WTC11 (cell line): ENCODE results near the gene SIM2. TPM values are rescaled to one million over a fixed set of nuclear protein-coding genes. Genes with fewer than 3 reads are reported as not detected.

Experiments used
- ATAC-seq: fragments of 200-7000 bp; cut with Tn5 transposase; 2 replicates; pipeline ENCODE4 v1.10.0; 2021; ENCODE audit warnings: mild to moderate bottlenecking, moderate library complexity
- CTCF ChIA-PET: fragments of 300-600 bp; sonication (Branson Sonifier 250); formaldehyde crosslinking; loops from one replicate; lab custom pipeline; 2021; ENCODE audit warnings: antibody characterized with exemption; lab: Charles Lee
- POLR2A ChIA-PET: fragments of 350-600 bp; sonication (Branson Sonifier 250); formaldehyde crosslinking; loops from one replicate; lab custom pipeline; 2021; ENCODE audit warnings: antibody characterized with exemption; lab: Charles Lee
- DNase-seq: peaks from one replicate; pipeline ENCODE4 v3.0.0; 2021; ENCODE audit warnings: low spot score
- H3K27ac Mint-ChIP-seq: 2 replicates; pipeline ENCODE4 v1.8.0; 2021; ENCODE audit warnings: mixed read lengths
- H3K27me3 Mint-ChIP-seq: 2 replicates; pipeline ENCODE4 v1.8.0; 2021; ENCODE audit warnings: low read depth, mild to moderate bottlenecking, moderate library complexity, mixed read lengths
- H3K36me3 Mint-ChIP-seq: 2 replicates; pipeline ENCODE4 v1.8.0; 2021; ENCODE audit warnings: mixed read lengths
- H3K4me1 Mint-ChIP-seq: 2 replicates; pipeline ENCODE4 v1.8.0; 2022; ENCODE audit warnings: mixed read lengths
- H3K4me3 Mint-ChIP-seq: 2 replicates; pipeline ENCODE4 v1.8.0; 2021; ENCODE audit warnings: mild to moderate bottlenecking, moderate library complexity, mixed read lengths
- H3K9me3 Mint-ChIP-seq: 2 replicates; pipeline ENCODE4 v1.8.0; 2021; ENCODE audit warnings: mixed read lengths
- ELF4 ChIP-seq: sonication (generic); formaldehyde crosslinking; IDR thresholded peaks from 2 replicates; pipeline ENCODE4 v1.8.1; 2022; ENCODE audit warnings: low read depth, mild to moderate bottlenecking, moderate library complexity, missing genetic modification reagents
- HMGA2 ChIP-seq: fragments of 250-450 bp; sonication (Bioruptor Pico); IDR thresholded peaks from 2 replicates; pipeline ENCODE4 v1.4.0; 2021; ENCODE audit warnings: mild to moderate bottlenecking, moderate library complexity
- MXD4 ChIP-seq: fragments of 250-450 bp; sonication (Bioruptor Pico); IDR thresholded peaks from 2 replicates; pipeline ENCODE4 v1.8.0; 2021; ENCODE audit warnings: mild to moderate bottlenecking, moderate library complexity, borderline replicate concordance
- NFATC4 ChIP-seq: fragments of 250-450 bp; sonication (Bioruptor Pico); IDR thresholded peaks from 2 replicates; pipeline ENCODE4 v1.9.0; 2021; ENCODE audit warnings: mild to moderate bottlenecking
- NFYB ChIP-seq: sonication (generic); formaldehyde crosslinking; conservative IDR thresholded peaks from 2 replicates; pipeline ENCODE4 v1.8.0; 2022; ENCODE audit warnings: low read depth, missing genetic modification reagents
- NR2C2 ChIP-seq: sonication (generic); formaldehyde crosslinking; IDR thresholded peaks from 2 replicates; pipeline ENCODE4 v1.8.0; 2022; ENCODE audit warnings: mild to moderate bottlenecking, missing genetic modification reagents
- OVOL2 ChIP-seq: fragments of 250-450 bp; sonication (Bioruptor Pico); IDR thresholded peaks from 2 replicates; pipeline ENCODE4 v1.9.0; 2021; ENCODE audit warnings: mild to moderate bottlenecking, borderline replicate concordance
- RELA ChIP-seq: sonication (generic); formaldehyde crosslinking; IDR thresholded peaks from 2 replicates; pipeline ENCODE4 v1.8.1; 2022; ENCODE audit warnings: missing genetic modification reagents, mild to moderate bottlenecking, borderline replicate concordance
- RORB ChIP-seq: fragments of 250-450 bp; sonication (Bioruptor Pico); IDR thresholded peaks from 2 replicates; pipeline ENCODE4 v1.9.0; 2021; ENCODE audit warnings: mild to moderate bottlenecking
- SP1 ChIP-seq: sonication (generic); formaldehyde crosslinking; conservative IDR thresholded peaks from 2 replicates; pipeline ENCODE4 v1.8.1; 2022; ENCODE audit warnings: missing genetic modification reagents
- TEAD4 ChIP-seq: sonication (generic); formaldehyde crosslinking; IDR thresholded peaks from 2 replicates; pipeline ENCODE4 v1.8.0; 2022; ENCODE audit warnings: mild to moderate bottlenecking, missing genetic modification reagents
- TP53 ChIP-seq: sonication (generic); formaldehyde crosslinking; IDR thresholded peaks from 2 replicates; pipeline ENCODE4 v1.8.1; 2023; ENCODE audit warnings: mild to moderate bottlenecking, missing genetic modification reagents
- ZNF138 ChIP-seq: sonication (generic); formaldehyde crosslinking; conservative IDR thresholded peaks from 2 replicates; pipeline ENCODE4 v1.8.1; 2022; ENCODE audit warnings: mild to moderate bottlenecking, moderate library complexity, missing genetic modification reagents
- ZNF219 ChIP-seq: sonication (generic); formaldehyde crosslinking; IDR thresholded peaks from 2 replicates; pipeline ENCODE4 v1.8.0; 2023; ENCODE audit warnings: missing genetic modification reagents, mild to moderate bottlenecking, borderline replicate concordance
- total RNA-seq: library from RNA; stranded (reverse); gene quantifications from 3 replicates; pipeline ENCODE4 v1.2.3, GENCODE V29; 2021
- TF ChIP-seq, protein P1 (sequence below): sonication (generic); formaldehyde crosslinking; IDR thresholded peaks from 2 replicates; pipeline ENCODE4 v1.8.1; 2022; ENCODE audit warnings: low read depth, mild to moderate bottlenecking, moderate library complexity, missing genetic modification reagents, borderline replicate concordance
- TF ChIP-seq, protein P2 (sequence below): sonication (generic); formaldehyde crosslinking; IDR thresholded peaks from 2 replicates; pipeline ENCODE4 v1.8.0; 2022; ENCODE audit warnings: mild to moderate bottlenecking, missing genetic modification reagents
- TF ChIP-seq, protein P3 (sequence below): fragments of 250-450 bp; sonication (Bioruptor Pico); IDR thresholded peaks from 2 replicates; pipeline ENCODE4 v2.1.2; 2022; ENCODE audit warnings: mild to moderate bottlenecking, moderate library complexity
- TF ChIP-seq, protein P4 (sequence below): fragments of 250-450 bp; sonication (Bioruptor Pico); conservative IDR thresholded peaks from 2 replicates; pipeline ENCODE4 v1.9.0; 2021; ENCODE audit warnings: mild to moderate bottlenecking
- TF ChIP-seq, protein P5 (sequence below): sonication (generic); formaldehyde crosslinking; IDR thresholded peaks from 2 replicates; pipeline ENCODE4 v1.8.1; 2023; ENCODE audit warnings: mild to moderate bottlenecking, missing genetic modification reagents, moderate library complexity

The SIM2 gene
- total RNA-seq, 1 experiment from 2014 or later = 0.17 TPM

DNA sequence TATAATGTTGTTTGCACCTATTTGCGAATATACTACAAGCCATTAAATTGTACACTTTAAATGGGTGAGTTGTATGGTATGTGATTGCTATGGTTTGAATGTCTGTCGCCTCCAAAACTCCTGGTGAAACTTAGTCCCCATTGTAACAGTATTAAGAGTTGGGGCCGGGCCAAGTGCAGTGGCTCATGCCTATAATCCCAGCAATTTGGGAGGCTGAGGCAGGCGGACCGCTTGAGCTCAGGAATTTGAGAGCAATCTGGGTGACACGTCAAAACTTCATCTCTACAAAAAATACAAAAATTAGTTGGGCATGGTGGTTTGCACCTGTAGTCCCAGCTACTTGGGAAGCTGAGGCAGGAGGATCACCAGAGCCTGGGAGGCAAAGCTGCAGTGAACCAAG is 12.0 kb upstream of the SIM2 start (continued):
- no peak for TF ChIP-seq RELA (CRISPR knock-in tag)

DNA sequence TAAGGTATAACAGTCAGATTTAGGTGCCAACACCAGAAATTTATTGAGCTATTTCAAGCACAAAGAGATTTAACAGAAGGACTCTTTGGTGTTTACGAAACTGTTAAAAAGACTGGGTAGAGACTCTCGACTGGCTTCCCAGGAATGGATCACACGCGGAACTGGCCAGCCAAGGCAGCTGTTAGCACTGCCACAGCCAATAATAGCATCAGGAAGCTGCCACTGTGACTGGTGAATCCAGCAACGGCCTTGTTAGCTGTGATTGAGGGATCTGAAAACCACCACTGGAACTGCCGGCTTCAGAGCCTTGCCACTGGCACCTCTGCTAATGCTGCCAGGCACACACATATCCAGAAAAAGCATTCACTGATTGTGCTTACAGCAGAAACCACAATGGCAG is 10.6 kb upstream of the SIM2 start:
- CTCF ChIA-PET = interaction anchor here (2.5 kb wide), 1 partner anchor 58 kb away, joined by 14 read pairs; no protein-coding TSS in a partner anchor
- H3K27me3 Mint-ChIP-seq = peaks cover 93% of the 10 kb centered on the region
- POLR2A ChIA-PET = no interaction called here

DNA sequence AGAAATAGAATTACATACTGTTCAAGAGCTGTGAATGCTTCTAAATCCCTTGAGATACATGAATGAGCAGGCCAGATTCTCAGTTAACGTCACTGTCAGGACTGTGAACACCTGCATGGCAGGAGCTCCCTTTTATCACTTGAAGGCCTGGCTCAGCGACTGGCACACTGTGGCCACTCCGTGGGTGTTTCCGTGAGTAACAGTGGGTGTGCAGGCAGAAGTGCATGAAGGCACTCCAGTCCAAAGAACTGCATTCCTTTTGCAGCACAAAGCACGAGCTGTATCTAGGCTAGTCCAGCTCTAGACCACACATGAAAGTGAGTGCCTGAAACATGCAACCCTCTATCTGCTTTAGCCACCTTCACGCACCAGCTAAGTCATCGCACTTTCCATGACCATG is 9.6 kb upstream of the SIM2 start:
- H3K4me3 Mint-ChIP-seq = no peak overlapping the region
- POLR2A ChIA-PET = no interaction called here
- TF ChIP-seq ZNF219 (CRISPR knock-in tag) (no peak), NFATC4 (CRISPR knock-in tag) (no peak), TEAD4 (CRISPR knock-in tag) (no peak)
- TF ChIP-seq, protein P1, sequence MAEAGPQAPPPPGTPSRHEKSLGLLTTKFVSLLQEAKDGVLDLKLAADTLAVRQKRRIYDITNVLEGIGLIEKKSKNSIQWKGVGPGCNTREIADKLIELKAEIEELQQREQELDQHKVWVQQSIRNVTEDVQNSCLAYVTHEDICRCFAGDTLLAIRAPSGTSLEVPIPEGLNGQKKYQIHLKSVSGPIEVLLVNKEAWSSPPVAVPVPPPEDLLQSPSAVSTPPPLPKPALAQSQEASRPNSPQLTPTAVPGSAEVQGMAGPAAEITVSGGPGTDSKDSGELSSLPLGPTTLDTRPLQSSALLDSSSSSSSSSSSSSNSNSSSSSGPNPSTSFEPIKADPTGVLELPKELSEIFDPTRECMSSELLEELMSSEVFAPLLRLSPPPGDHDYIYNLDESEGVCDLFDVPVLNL (CRISPR knock-in tag) = no peak
- TF ChIP-seq, all 79 proteins: peak for 0
- H3K4me1 Mint-ChIP-seq = peaks cover 24% of the 10 kb centered on the region
- peaks cover 93% of the 10 kb centered on the region for H3K27me3 Mint-ChIP-seq
- CTCF ChIA-PET = interaction anchor here (1.0 to 2.5 kb wide), 2 partner anchors 59 to 228 kb away, joined by 4 to 14 read pairs; no protein-coding TSS in a partner anchor
- ATAC-seq (no peak), DNase-seq (no peak)
- H3K9me3 Mint-ChIP-seq = peaks cover 8% of the 10 kb centered on the region
- peaks cover 2% of the 10 kb centered on the region; the same call in 1 of the 2 replicates for H3K36me3 Mint-ChIP-seq
- H3K27ac Mint-ChIP-seq = no peak overlapping the region

More for the DNA sequence above, 10.6 kb upstream of the SIM2 start:
- H3K9me3 Mint-ChIP-seq = peaks cover 8% of the 10 kb centered on the region
- H3K27ac Mint-ChIP-seq = no peak overlapping the region
- TF ChIP-seq, protein P2, sequence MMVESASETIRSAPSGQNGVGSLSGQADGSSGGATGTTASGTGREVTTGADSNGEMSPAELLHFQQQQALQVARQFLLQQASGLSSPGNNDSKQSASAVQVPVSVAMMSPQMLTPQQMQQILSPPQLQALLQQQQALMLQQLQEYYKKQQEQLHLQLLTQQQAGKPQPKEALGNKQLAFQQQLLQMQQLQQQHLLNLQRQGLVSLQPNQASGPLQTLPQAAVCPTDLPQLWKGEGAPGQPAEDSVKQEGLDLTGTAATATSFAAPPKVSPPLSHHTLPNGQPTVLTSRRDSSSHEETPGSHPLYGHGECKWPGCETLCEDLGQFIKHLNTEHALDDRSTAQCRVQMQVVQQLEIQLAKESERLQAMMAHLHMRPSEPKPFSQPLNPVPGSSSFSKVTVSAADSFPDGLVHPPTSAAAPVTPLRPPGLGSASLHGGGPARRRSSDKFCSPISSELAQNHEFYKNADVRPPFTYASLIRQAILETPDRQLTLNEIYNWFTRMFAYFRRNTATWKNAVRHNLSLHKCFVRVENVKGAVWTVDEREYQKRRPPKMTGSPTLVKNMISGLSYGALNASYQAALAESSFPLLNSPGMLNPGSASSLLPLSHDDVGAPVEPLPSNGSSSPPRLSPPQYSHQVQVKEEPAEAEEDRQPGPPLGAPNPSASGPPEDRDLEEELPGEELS (CRISPR knock-in tag) = no peak
- TF ChIP-seq HMGA2 = no peak
- DNase-seq (no peak), ATAC-seq (no peak)
- peaks cover 15% of the 10 kb centered on the region for H3K4me1 Mint-ChIP-seq
- H3K4me3 Mint-ChIP-seq = no peak overlapping the region
- peaks cover 2% of the 10 kb centered on the region; the same call in 1 of the 2 replicates for H3K36me3 Mint-ChIP-seq

DNA sequence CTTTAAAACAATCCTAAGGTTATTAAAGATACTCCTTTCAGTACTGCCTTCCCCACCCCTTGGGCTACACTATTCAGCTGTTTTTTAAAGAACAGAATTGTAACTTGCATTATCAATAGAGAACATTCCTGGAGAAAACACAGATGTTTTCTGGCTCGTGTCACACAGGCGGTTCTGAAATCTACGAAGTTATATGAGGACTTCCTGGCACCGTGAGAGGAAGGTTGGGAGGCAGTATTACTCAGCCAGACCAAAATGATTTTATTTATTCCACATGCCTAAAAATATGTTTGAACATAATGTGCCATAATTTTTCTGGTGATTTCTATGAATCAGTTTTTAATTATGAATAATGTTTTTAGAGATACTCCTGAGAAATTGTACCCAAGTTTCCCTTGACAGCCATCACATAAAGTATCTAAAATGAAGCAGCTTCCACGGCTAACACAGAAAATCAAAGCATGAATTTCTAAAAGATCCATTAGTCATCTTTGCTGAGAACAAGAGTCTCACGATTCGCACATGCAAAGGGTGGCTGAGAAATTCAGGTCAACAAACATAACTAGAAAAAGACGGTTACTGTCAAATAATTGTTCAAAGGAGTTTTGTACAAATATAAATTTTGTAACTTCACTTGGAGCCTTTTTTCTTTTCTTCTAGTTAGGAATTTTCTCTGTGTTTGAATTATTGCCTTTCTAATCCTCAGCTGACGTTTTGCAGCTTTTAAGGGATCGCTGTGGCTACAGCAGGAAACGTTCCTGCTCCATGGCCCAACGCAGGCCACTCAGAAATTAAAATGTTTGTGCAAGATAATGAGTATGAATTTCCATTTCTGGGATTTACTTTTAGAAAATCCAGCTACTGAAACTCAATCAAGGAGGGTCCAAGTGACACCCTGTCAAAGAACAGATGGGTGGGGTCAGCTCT is 8.0 kb upstream of the SIM2 start:
- Mint-ChIP-seq H3K27me3 (peaks cover 93% of the 10 kb centered on the region), H3K9me3 (peaks cover 8% of the 10 kb centered on the region), H3K4me1 (peaks cover 39% of the 10 kb centered on the region), H3K36me3 (peaks cover 2% of the 10 kb centered on the region; the same call in 1 of the 2 replicates), H3K4me3 (no peak overlapping the region), H3K27ac (no peak overlapping the region)
- no peak for DNase-seq
- ATAC-seq = no peak
- ChIA-PET CTCF (interaction anchor here (1.4 to 3.5 kb wide), 6 partner anchors 11 to 163 kb away, joined by 4 to 52 read pairs (median 7); no protein-coding TSS in a partner anchor), POLR2A (interaction anchor here (1.1 kb wide), 1 partner anchor 20 kb away, joined by 3 read pairs; no protein-coding TSS in a partner anchor)
- no peak for TF ChIP-seq ELF4
- no peak for TF ChIP-seq TP53 (CRISPR knock-in tag)
- no peak for TF ChIP-seq SP1 (CRISPR knock-in tag)
- TF ChIP-seq ZNF138 = no peak
- no peak for TF ChIP-seq NFYB (CRISPR knock-in tag)
- TF ChIP-seq, protein P3, sequence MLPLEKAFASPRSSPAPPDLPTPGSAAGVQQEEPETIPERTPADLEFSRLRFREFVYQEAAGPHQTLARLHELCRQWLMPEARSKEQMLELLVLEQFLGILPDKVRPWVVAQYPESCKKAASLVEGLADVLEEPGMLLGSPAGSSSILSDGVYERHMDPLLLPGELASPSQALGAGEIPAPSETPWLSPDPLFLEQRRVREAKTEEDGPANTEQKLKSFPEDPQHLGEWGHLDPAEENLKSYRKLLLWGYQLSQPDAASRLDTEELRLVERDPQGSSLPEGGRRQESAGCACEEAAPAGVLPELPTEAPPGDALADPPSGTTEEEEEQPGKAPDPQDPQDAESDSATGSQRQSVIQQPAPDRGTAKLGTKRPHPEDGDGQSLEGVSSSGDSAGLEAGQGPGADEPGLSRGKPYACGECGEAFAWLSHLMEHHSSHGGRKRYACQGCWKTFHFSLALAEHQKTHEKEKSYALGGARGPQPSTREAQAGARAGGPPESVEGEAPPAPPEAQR = no peak
- TF ChIP-seq MXD4 (CRISPR knock-in tag) = no peak
- TF ChIP-seq, protein P4, sequence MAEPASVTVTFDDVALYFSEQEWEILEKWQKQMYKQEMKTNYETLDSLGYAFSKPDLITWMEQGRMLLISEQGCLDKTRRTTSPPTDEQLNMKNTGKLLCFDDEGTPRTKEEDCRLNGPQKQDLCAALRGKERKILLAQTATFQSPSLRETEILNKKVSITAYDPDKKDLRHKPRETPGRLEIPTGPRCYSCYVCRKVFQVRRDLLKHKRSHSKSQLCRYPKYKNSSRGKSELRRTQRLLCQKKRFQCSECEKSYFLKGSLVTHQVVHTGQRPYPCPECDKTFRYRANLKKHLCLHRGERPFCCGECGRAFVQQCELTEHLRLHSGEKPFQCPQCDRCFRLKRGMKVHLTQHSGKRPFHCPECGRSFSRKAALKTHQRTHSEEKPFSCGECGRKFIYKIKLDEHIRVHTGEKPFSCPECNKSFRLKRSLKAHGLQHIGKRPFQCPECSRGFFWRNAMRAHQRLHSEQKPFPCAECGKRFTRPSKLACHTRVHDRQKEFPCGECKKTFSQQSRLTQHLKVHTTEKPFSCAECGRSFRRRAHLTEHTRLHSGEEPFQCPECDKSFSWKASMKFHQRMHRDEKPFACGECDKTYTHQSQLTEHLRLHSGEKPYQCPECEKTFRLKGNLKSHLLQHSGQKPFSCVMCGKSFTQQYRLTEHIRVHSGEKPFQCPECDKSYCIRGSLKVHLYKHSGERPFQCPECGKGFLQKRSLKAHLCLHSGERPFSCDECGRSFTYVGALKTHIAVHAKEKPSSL = no peak
- TF ChIP-seq OVOL2 (CRISPR knock-in tag) = no peak
- TF ChIP-seq, protein P5, sequence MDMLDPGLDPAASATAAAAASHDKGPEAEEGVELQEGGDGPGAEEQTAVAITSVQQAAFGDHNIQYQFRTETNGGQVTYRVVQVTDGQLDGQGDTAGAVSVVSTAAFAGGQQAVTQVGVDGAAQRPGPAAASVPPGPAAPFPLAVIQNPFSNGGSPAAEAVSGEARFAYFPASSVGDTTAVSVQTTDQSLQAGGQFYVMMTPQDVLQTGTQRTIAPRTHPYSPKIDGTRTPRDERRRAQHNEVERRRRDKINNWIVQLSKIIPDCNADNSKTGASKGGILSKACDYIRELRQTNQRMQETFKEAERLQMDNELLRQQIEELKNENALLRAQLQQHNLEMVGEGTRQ (CRISPR knock-in tag) = no peak
- TF ChIP-seq NR2C2 (CRISPR knock-in tag) = no peak
- TF ChIP-seq RORB (CRISPR knock-in tag) = no peak
